Sigmoid colon (tissue), 4 donors: ENCODE data around the gene ENKUR.

Experiments used
- EP300 ChIP-seq, 4 donors: sonication (generic); formaldehyde crosslinking; IDR thresholded peaks; one replicate each; pipeline ENCODE4 v1.6.1; 2017; ENCODE audit warnings: antibody characterized with exemption in 4 of 4
- POLR2A ChIP-seq, 2 donors: fragments of 450-650 bp; IDR thresholded peaks; one replicate each; pipeline ENCODE4 v1.6.1; 2016; ENCODE audit warnings: antibody characterized with exemption in 2 of 2, mild to moderate bottlenecking in 2 of 2, moderate library complexity in 2 of 2
- POLR2AphosphoS5 ChIP-seq, 4 donors: sonication (generic); formaldehyde crosslinking; IDR thresholded peaks; one replicate each; pipeline ENCODE4 v1.6.1; 2017; ENCODE audit warnings: antibody characterized with exemption in 4 of 4

DNA sequence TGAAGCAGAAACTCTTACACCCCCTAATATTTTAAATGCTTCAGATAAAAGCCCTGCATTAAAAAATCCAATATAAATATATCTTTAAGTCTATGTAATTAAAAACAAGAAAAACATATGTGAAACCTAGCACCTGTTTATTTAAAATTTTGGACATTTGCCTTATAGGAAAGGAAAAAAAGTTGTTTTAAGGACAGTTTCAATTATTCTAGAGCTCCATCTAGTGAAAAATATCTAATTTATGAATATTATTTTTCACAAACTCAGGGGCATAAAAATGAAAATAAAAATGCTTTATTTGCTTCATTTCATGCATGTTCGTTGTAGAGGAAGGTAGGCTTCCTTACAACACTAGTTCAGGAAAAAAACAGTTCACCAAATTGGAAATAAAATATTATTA is 26.1 kb downstream of the ENKUR start:
- TF ChIP-seq POLR2AphosphoS5 (IDR thresholded peaks at IDR 0.05) (no peak), POLR2A (IDR thresholded peaks at IDR 0.05) (no peak), EP300 (IDR thresholded peaks at IDR 0.05) (no peak)
